MG63 (cell line): ENCODE measurements around the gene EPHB3. TPM values are rescaled to one million over a fixed set of nuclear protein-coding genes. Genes with fewer than 3 reads are reported as not detected.

Experiments
- DNase-seq: peaks from one replicate; pipeline ENCODE4 v3.0.0-alpha.2; 2020
- H3K27me3 ChIP-seq: fragments of 250-450 bp; sonication (Bioruptor Pico); 2 replicates; pipeline ENCODE4 v1.5.1; 2020; ENCODE audit warnings: mild to moderate bottlenecking, moderate library complexity
- H3K36me3 ChIP-seq: fragments of 250-450 bp; sonication (Bioruptor Pico); 2 replicates; pipeline ENCODE4 v1.5.1; 2020; ENCODE audit warnings: mild to moderate bottlenecking, moderate library complexity
- H3K4me3 ChIP-seq: fragments of 250-450 bp; sonication (Bioruptor Pico); 2 replicates; pipeline ENCODE4 v1.5.1; 2020; ENCODE audit warnings: mild to moderate bottlenecking, moderate library complexity
- H3K9me3 ChIP-seq: fragments of 250-450 bp; sonication (Bioruptor Pico); 2 replicates; pipeline ENCODE4 v1.5.1; 2020; ENCODE audit warnings: mild to moderate bottlenecking, moderate library complexity
- total RNA-seq: library from RNA; depleted of rRNA; stranded (reverse); fragments of >200 nt; shearing (Covaris generic); gene quantifications from 2 replicates; pipeline ENCODE4 v1.2.3, GENCODE V29; 2014; ENCODE audit warnings: low replicate concordance

EPHB3 gene
- total RNA-seq, 1 experiment from 2014 or later: 8.7 TPM

DNA sequence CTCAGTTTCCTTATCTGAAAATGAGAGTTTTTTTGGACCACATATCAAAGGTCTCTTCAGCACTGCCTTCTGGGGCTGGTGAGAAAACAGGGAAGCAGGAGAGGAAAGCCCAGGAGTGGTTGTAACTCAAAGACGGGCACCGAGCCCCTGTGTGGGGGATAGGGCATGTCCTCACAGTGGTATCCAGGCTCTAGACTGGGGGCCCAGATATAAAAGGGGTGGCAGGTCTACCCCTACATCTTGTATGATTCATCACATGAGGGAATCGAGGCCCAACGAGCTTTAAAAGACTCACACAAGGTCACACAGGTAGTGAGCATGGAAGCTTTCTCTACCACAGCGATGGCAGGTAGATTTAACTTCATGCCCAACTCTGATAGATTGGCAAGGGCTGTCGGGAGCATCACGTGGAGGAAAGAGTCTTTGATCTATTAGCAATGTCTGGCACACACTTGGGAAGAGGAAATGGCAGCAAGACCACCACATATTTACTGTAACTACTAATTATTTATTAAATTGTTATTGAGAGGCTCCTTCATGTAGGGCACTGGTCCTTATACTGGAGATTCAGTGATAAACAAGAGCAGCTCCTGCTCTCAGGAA lies 4.1 kb upstream of the EPHB3 start:
- Histone ChIP-seq H3K36me3 (no peaks in the 10 kb centered on the region), H3K4me3 (no peak overlapping the region), H3K9me3 (no peaks in the 10 kb centered on the region), H3K27me3 (no peaks in the 10 kb centered on the region; the same call in 1 of the 2 replicates)
- DNase-seq: no peak

- Histone ChIP-seq H3K4me3 (no peak overlapping the region), H3K27me3 (no peaks in the 10 kb centered on the region; the same call in 1 of the 2 replicates), H3K36me3 (no peaks in the 10 kb centered on the region), H3K9me3 (no peaks in the 10 kb centered on the region)
- DNase-seq: no peak
These were observed 2.9 kb upstream of the EPHB3 start for GRCh38 chr3:184558726-184559125.

DNA sequence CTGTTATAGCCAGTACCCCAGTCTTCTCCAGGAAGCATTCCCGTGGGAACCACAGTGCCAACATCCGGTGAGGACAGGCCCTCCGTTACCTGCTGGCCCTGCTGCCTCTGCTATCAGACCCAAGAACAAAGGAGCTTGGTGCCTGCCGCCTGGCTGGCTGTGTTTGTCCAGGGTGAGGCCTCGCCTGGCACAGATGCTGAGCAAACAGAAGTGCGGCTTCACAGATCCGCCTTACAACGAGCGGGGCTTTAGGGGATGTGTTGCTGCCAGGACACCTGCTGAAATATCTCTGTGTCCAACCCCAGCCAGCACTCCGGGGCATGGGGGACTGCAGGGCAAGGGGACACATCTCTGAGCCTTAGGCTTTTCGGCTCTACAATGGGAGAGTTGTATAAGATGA lies 2.2 kb upstream of the EPHB3 start:
- H3K4me3 ChIP-seq: no peak overlapping the region
- no peak for DNase-seq
- no peaks in the 10 kb centered on the region for H3K36me3 ChIP-seq
- no peaks in the 10 kb centered on the region for H3K9me3 ChIP-seq
- no peaks in the 10 kb centered on the region; the same call in 1 of the 2 replicates for H3K27me3 ChIP-seq

DNA sequence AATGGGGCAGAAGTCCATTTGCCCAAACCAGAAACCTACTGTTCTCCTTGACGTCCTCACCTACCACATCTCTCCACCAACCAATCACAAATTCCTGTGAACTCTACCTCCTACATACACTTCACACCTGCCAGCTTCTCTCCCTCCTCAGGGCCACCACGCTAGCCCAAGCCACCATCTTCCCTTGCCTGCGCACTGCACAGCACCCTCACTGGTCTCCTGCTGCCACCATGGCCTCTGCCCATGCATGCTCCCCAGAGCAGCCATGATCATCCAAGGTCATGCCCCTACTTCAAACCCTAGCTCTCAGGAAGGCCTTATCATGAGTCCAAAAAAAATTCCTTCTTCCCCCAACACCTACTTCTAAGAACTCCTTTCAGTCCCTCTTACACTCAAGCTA lies 1.1 kb upstream of the EPHB3 start:
- Histone ChIP-seq H3K9me3 (no peaks in the 10 kb centered on the region), H3K4me3 (no peak overlapping the region), H3K36me3 (no peaks in the 10 kb centered on the region), H3K27me3 (no peaks in the 10 kb centered on the region; the same call in 1 of the 2 replicates)
- no peak for DNase-seq

GRCh38 chr3:184561913-184562877 lies 610 bp downstream of the EPHB3 start:
- Histone ChIP-seq H3K27me3 (no peaks in the 10 kb centered on the region; the same call in 1 of the 2 replicates), H3K9me3 (no peaks in the 10 kb centered on the region), H3K36me3 (no peaks in the 10 kb centered on the region), H3K4me3 (peak overlapping the region; percentile 56)
- peak; percentile 37 for DNase-seq

DNA sequence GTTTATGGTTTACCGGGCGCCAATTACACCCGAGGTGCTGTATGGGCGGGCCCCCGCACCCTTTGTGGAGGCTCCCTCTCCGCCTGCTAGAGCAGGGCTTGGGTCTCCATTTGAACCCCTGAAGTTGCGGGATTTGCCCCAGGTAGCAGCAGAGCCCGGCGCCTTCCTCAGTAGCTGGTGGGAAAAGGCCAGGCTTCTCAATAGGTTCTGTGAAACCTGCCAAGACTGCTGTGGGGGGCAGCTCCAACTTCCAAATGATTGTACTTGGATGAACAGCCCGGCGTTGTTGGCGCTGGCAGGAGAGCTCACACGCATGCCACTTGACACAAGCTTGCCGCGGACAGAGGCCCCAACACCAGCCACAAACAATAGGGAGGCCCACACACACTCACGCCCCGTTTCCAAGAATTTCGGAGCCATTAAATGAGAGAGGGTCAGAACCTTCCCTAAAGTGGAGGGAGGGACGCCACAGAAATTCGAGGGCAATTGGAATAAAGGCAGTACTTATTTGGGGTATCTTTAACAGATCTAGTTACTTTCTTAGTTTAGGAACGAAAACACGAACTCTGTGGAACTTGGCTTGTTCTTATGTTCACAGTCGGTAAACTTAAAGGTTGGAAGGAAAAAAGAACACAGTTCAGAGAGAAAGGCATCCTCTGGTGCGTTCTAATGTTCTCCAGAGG lies 1.4 kb downstream of the EPHB3 start:
- H3K9me3 ChIP-seq: no peaks in the 10 kb centered on the region
- no peaks in the 10 kb centered on the region for H3K36me3 ChIP-seq
- H3K4me3 ChIP-seq: peak overlapping the region; percentile 56
- peak; percentile 64 for DNase-seq
- H3K27me3 ChIP-seq: no peaks in the 10 kb centered on the region; the same call in 1 of the 2 replicates

DNA sequence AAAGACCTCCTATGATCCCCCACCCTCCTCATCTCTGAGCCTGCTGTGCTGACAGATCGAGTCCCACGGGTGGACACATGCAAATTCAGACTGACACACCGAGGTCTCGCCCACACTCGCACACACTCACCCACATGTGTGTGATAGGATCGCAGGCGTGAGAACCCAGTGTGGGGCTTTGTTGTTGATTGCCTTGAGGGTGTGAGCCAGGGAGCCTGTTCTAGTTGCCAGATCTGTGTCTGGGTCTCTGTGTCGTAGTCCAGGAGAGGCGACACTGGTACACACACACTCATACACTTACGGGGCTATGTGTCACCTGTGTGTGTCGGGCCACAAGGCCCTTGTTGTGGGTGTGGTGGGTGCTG lies 2.0 kb downstream of the EPHB3 start:
- Histone ChIP-seq H3K36me3 (no peaks in the 10 kb centered on the region), H3K4me3 (no peak overlapping the region; the same call in 1 of the 2 replicates), H3K27me3 (no peaks in the 10 kb centered on the region; the same call in 1 of the 2 replicates), H3K9me3 (no peaks in the 10 kb centered on the region)
- no peak for DNase-seq

DNA sequence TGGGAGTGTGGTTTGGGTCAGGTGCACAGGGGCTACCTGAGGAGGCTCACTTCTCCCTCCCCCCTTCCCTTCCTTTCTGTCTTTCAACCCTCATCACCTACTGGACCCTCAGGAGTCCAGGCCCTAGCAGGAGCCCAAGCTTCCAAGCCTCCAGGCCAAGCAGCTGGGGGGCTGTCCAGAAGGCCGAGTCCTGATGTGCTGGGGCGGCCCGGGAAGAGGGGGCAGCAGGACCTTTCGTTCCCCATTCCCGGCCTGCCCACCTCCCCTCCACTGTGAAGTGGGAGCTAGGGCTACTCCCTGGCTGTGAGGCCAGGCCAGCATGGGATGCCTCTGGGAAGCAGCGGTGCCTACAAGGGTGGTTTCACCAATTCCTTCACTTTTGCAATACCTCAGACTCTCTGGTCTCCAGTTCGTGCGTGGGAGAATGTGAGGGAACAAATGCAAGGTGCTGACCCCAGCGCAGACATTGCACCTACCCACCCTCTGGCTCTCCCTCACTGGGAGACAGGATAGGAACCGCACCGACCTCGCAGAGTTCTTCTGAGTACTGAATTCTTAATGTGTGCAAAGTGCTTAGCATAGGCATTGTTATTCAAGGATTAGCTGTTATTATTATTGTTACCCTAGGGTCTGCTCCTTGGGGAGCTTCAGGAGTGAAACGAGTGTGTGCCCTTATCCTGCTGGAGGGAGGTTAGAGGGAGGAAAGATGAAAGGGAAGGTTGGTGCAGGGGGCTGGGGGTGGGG lies 2.5 kb downstream of the EPHB3 start:
- DNase-seq: no peak
- H3K9me3 ChIP-seq: no peaks in the 10 kb centered on the region
- no peak overlapping the region for H3K4me3 ChIP-seq

DNA sequence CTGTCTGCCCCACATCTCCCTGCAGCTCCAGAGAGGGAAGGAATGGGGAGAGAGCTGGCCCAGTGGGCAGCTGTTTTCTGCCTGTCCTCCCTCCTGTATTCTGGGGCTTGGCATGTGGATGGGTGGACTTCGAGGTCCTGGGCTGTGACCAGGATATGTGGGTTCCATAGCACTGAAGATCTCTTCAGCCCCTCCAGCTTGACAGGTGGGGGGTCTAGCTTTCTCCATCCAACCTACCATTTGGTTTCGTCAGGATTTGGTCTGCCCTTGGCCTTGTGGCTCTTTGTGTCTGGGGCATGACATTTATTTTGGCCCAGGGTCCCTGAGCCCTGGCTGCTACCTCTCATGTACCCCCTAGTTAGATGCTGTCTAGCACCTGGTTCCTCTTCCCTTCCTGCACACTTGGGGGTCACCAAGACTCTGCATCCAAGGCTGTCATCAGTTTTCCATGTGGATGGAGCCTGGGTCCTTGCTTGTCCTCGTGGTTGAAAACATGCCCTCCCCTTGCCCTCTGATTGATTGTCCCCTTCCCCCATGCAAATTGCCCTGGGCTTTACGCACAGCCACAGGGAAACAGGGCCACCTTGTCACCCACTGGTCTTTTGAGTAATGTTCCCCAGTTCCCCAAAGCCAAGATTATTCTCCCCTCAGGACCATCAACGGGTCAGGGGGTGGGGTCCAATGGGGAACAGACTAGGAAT lies 3.2 kb downstream of the EPHB3 start:
- Histone ChIP-seq H3K36me3 (no peaks in the 10 kb centered on the region), H3K27me3 (no peaks in the 10 kb centered on the region; the same call in 1 of the 2 replicates), H3K4me3 (no peak overlapping the region), H3K9me3 (no peaks in the 10 kb centered on the region)
- no peak for DNase-seq

More for the DNA sequence above, 2.5 kb downstream of the EPHB3 start:
- Histone ChIP-seq H3K36me3 (no peaks in the 10 kb centered on the region), H3K27me3 (no peaks in the 10 kb centered on the region; the same call in 1 of the 2 replicates)

DNA sequence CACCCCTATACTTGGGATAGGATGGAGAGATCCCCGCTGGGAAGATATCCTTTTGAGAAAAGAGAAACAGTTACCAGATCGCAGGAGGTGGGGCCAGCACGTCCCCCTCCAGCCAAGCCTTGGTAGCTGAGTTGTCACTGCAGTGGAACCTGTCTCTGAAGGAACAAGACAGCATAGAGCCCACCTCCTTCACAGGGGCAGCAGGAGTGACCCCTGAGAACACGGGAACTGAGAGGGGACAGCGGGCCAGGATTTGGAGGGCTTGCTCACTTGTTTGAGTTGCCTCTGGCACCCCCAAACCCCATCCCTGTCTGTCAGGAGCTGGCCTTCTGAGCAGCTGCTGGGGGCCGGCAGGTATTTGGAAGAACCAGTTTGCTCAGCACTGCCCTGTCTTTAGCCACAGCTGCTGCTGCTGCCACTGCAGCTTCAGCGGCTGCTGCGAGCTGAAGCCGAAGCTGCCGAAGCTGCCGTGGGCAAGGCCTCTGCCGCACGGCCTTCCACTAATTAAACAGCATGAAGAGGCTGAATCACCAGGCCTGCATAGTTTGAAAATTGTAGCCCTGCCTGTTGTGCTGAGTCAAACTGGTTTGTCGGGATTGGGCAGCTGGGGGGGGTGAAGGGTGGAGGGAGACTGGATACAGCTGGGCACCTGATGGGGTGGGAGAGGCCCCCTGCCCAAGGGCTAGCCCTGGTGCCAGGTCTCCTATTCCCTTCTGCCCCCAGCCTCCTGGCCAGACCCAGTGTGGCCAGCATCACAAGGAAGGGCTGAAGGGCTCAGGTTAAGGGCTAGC lies 4.0 kb downstream of the EPHB3 start:
- H3K4me3 ChIP-seq: no peak overlapping the region
- peak; percentile 87 for DNase-seq
- no peaks in the 10 kb centered on the region for H3K36me3 ChIP-seq
- no peaks in the 10 kb centered on the region; the same call in 1 of the 2 replicates for H3K27me3 ChIP-seq
- H3K9me3 ChIP-seq: no peaks in the 10 kb centered on the region

DNA sequence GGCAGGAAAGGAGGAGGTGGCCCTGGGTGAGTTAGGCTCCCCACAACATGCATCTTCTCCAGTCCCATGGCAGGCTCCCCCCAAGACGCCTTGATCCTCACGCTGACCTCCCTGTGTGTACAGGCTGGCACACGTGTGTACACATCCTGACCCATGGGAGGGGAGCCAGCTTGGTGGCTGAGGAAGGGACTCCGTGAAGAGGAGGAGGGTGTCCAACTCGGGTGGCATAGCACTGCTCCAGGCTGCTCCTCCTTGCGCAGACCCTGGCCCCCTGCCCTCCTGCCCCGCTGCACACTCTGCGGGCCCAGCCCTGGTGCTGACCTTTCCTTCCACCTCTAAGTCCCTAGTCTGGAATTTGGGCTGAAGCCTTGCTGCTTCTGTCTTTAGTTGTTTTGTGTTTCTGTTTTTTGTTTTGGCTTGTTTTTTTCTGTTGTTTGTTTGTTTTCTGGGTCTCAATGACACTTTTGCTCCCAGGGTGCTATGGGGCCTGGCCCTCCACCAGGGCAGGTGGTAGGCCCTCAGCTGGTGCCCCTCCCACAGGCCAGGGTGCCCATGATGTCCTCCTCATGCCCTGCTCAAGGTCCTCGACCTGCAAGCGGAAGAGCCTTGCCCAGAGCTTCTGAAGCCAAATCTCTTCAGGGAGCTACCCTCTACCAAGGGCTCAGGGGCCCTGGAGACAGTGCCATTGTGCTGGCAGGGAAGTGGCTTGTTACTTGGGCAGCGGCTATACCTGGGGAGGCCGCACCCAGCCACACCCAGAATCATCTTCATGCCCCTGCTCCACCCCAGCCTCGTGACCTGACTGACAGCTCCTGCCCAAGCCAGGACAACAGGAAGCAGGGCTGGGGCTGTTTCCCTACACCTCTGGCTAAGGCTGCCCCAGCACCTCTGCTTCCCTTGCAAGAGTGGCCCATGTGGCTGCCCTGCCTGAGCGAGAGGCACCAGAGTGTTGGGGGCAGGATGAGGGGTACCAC lies 5.1 kb downstream of the EPHB3 start:
- no peak overlapping the region for H3K4me3 ChIP-seq
- H3K9me3 ChIP-seq: no peaks in the 10 kb centered on the region
- H3K36me3 ChIP-seq: no peaks in the 10 kb centered on the region
- H3K27me3 ChIP-seq: no peaks in the 10 kb centered on the region; the same call in 1 of the 2 replicates
- no peak for DNase-seq

- Histone ChIP-seq H3K27me3 (no peaks in the 10 kb centered on the region), H3K4me3 (peak overlapping the region; percentile 48), H3K9me3 (no peaks in the 10 kb centered on the region), H3K36me3 (no peaks in the 10 kb centered on the region)
- DNase-seq: no peak
These were observed 6.5 kb downstream of the EPHB3 start for GRCh38 chr3:184567946-184568559.

- no peaks in the 10 kb centered on the region for H3K9me3 ChIP-seq
- peak overlapping the region; percentile 48 for H3K4me3 ChIP-seq
- no peak for DNase-seq
- no peaks in the 10 kb centered on the region for H3K27me3 ChIP-seq
- H3K36me3 ChIP-seq: no peaks in the 10 kb centered on the region
These were observed 7.0 kb downstream of the EPHB3 start for GRCh38 chr3:184568560-184568923.
